ENCODE measurements around the gene PDE6D. TPM values are rescaled to one million over a fixed set of nuclear protein-coding genes. Genes with fewer than 3 reads are reported as not detected.

Gene PDE6D
- total and polyA plus RNA-seq, 2 experiments from 2014 or later: 35.2 to 55.6 TPM

DNA sequence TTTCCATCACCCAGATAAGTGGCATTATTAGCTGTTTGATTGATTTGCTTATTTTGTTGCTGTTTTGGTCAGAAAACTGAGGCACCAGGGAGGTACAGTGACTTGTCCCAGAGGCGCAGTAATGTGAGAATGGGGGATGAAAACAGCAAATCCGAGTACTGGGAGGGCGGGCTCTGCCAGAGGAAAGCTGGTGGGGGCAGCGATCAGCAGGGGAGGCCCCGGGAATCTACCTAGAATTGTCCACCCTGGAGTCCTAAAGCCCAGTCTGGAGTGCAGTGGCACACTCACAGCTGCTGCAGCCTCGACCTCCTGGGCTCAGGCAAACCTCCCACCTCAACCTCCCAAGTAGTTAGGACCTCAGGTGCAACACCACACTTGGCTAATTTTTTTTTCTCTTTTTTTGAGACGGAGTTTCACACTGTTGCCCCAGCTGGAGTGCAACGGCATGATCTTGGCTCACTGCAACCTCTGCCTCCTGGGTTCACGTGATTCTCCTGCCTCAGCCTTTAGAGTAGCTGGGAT, 89.8 kb downstream of the PDE6D start:
- Histone ChIP-seq H4K20me1 (replicated peaks; ENCODE audit: insufficient read depth) (no peaks in the 10 kb centered on the region), H3K4me2 (no peak overlapping the region), H3K27ac (ENCODE audit: low read depth) (no peak overlapping the region), H3F3A (replicated peaks; ENCODE audit: low read depth) (peaks cover 16% of the 10 kb centered on the region; the same call in 1 of the 2 replicates), H3K27me3 (ENCODE audit: insufficient read depth) (no peaks in the 10 kb centered on the region), H3K36me3 (ENCODE audit: insufficient read depth) (no peaks in the 10 kb centered on the region), H3K4me3 (no peak overlapping the region), H3K4me1 (ENCODE audit: insufficient read depth) (peaks cover 11% of the 10 kb centered on the region; the same call in 1 of the 2 replicates), H2AFZ (0 out of 2 replicates have a peak overlapping the region, but pooled peaks have one; percentile 63), H3K9me2 (ENCODE audit: insufficient read depth) (no peaks in the 10 kb centered on the region), H3K79me2 (replicated peaks; ENCODE audit: insufficient read depth) (no peaks in the 10 kb centered on the region)
- ATAC-seq: no peak; the same call in 2 of the 3 replicates
- no peaks in the 10 kb centered on the region; the same call in 2 of the 3 replicates for H3K9me3 Mint-ChIP-seq
- peaks cover 23% of the 10 kb centered on the region for H3K27me3 Mint-ChIP-seq (ENCODE audit: insufficient read depth, low read depth, poor library complexity)
- TF ChIP-seq, protein P1, sequence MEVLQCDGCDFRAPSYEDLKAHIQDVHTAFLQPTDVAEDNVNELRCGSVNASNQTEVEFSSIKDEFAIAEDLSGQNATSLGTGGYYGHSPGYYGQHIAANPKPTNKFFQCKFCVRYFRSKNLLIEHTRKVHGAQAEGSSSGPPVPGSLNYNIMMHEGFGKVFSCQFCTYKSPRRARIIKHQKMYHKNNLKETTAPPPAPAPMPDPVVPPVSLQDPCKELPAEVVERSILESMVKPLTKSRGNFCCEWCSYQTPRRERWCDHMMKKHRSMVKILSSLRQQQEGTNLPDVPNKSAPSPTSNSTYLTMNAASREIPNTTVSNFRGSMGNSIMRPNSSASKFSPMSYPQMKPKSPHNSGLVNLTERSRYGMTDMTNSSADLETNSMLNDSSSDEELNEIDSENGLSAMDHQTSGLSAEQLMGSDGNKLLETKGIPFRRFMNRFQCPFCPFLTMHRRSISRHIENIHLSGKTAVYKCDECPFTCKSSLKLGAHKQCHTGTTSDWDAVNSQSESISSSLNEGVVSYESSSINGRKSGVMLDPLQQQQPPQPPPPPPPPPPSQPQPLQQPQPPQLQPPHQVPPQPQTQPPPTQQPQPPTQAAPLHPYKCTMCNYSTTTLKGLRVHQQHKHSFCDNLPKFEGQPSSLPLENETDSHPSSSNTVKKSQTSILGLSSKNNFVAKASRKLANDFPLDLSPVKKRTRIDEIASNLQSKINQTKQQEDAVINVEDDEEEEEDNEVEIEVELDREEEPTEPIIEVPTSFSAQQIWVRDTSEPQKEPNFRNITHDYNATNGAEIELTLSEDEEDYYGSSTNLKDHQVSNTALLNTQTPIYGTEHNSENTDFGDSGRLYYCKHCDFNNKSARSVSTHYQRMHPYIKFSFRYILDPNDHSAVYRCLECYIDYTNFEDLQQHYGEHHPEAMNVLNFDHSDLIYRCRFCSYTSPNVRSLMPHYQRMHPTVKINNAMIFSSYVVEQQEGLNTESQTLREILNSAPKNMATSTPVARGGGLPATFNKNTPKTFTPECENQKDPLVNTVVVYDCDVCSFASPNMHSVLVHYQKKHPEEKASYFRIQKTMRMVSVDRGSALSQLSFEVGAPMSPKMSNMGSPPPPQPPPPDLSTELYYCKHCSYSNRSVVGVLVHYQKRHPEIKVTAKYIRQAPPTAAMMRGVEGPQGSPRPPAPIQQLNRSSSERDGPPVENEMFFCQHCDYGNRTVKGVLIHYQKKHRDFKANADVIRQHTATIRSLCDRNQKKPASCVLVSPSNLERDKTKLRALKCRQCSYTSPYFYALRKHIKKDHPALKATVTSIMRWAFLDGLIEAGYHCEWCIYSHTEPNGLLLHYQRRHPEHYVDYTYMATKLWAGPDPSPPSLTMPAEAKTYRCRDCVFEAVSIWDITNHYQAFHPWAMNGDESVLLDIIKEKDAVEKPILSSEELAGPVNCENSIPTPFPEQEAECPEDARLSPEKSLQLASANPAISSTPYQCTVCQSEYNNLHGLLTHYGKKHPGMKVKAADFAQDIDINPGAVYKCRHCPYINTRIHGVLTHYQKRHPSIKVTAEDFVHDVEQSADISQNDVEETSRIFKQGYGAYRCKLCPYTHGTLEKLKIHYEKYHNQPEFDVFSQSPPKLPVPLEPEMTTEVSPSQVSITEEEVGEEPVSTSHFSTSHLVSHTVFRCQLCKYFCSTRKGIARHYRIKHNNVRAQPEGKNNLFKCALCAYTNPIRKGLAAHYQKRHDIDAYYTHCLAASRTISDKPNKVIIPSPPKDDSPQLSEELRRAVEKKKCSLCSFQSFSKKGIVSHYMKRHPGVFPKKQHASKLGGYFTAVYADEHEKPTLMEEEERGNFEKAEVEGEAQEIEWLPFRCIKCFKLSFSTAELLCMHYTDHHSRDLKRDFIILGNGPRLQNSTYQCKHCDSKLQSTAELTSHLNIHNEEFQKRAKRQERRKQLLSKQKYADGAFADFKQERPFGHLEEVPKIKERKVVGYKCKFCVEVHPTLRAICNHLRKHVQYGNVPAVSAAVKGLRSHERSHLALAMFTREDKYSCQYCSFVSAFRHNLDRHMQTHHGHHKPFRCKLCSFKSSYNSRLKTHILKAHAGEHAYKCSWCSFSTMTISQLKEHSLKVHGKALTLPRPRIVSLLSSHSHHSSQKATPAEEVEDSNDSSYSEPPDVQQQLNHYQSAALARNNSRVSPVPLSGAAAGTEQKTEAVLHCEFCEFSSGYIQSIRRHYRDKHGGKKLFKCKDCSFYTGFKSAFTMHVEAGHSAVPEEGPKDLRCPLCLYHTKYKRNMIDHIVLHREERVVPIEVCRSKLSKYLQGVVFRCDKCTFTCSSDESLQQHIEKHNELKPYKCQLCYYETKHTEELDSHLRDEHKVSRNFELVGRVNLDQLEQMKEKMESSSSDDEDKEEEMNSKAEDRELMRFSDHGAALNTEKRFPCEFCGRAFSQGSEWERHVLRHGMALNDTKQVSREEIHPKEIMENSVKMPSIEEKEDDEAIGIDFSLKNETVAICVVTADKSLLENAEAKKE (CRISPR knock-in tag; IDR thresholded peaks at IDR 0.05): no peak
- TF ChIP-seq ZNF331 (CRISPR knock-in tag; IDR thresholded peaks at IDR 0.05; ENCODE audit: low read depth) (no peak), STAT1 (IDR thresholded peaks at IDR 0.05; ENCODE audit: unreplicated experiment) (no peak), NANOG (IDR thresholded peaks at IDR 0.05; ENCODE audit: borderline replicate concordance) (no peak), CREB1 (CRISPR knock-in tag; IDR thresholded peaks at IDR 0.05; ENCODE audit: low read depth) (no peak), ZNF114 (CRISPR knock-in tag; IDR thresholded peaks at IDR 0.05) (no peak), EZH2 (IDR thresholded peaks at IDR 0.05; ENCODE audit: low read depth, unreplicated experiment) (no peak), EZH2phosphoT487 (IDR thresholded peaks at IDR 0.05; ENCODE audit: unreplicated experiment) (no peak), JUNB (IDR thresholded peaks at IDR 0.05; ENCODE audit: unreplicated experiment) (no peak), POLR2AphosphoS5 (IDR thresholded peaks at IDR 0.05; ENCODE audit: low read depth) (no peak)
- TF ChIP-seq, protein P2, sequence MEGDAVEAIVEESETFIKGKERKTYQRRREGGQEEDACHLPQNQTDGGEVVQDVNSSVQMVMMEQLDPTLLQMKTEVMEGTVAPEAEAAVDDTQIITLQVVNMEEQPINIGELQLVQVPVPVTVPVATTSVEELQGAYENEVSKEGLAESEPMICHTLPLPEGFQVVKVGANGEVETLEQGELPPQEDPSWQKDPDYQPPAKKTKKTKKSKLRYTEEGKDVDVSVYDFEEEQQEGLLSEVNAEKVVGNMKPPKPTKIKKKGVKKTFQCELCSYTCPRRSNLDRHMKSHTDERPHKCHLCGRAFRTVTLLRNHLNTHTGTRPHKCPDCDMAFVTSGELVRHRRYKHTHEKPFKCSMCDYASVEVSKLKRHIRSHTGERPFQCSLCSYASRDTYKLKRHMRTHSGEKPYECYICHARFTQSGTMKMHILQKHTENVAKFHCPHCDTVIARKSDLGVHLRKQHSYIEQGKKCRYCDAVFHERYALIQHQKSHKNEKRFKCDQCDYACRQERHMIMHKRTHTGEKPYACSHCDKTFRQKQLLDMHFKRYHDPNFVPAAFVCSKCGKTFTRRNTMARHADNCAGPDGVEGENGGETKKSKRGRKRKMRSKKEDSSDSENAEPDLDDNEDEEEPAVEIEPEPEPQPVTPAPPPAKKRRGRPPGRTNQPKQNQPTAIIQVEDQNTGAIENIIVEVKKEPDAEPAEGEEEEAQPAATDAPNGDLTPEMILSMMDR (conservative IDR thresholded peaks at IDR 0.05; ENCODE audit: low read depth in 2 of 2): no peak
- TF ChIP-seq, protein P3, sequence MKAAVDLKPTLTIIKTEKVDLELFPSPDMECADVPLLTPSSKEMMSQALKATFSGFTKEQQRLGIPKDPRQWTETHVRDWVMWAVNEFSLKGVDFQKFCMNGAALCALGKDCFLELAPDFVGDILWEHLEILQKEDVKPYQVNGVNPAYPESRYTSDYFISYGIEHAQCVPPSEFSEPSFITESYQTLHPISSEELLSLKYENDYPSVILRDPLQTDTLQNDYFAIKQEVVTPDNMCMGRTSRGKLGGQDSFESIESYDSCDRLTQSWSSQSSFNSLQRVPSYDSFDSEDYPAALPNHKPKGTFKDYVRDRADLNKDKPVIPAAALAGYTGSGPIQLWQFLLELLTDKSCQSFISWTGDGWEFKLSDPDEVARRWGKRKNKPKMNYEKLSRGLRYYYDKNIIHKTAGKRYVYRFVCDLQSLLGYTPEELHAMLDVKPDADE (IDR thresholded peaks at IDR 0.05): no peak
- TF ChIP-seq, protein P4, sequence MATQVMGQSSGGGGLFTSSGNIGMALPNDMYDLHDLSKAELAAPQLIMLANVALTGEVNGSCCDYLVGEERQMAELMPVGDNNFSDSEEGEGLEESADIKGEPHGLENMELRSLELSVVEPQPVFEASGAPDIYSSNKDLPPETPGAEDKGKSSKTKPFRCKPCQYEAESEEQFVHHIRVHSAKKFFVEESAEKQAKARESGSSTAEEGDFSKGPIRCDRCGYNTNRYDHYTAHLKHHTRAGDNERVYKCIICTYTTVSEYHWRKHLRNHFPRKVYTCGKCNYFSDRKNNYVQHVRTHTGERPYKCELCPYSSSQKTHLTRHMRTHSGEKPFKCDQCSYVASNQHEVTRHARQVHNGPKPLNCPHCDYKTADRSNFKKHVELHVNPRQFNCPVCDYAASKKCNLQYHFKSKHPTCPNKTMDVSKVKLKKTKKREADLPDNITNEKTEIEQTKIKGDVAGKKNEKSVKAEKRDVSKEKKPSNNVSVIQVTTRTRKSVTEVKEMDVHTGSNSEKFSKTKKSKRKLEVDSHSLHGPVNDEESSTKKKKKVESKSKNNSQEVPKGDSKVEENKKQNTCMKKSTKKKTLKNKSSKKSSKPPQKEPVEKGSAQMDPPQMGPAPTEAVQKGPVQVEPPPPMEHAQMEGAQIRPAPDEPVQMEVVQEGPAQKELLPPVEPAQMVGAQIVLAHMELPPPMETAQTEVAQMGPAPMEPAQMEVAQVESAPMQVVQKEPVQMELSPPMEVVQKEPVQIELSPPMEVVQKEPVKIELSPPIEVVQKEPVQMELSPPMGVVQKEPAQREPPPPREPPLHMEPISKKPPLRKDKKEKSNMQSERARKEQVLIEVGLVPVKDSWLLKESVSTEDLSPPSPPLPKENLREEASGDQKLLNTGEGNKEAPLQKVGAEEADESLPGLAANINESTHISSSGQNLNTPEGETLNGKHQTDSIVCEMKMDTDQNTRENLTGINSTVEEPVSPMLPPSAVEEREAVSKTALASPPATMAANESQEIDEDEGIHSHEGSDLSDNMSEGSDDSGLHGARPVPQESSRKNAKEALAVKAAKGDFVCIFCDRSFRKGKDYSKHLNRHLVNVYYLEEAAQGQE (IDR thresholded peaks at IDR 0.05; ENCODE audit: unreplicated experiment): no peak
- no peak overlapping the region for H3K27ac Mint-ChIP-seq
- peak; percentile 32 for DNase-seq (ENCODE audit: low spot score)
- no peaks in the 10 kb centered on the region for H3K36me3 Mint-ChIP-seq (ENCODE audit: low read depth)
- H3K4me1 Mint-ChIP-seq: peaks cover 30% of the 10 kb centered on the region
- no peak overlapping the region for H3K4me3 Mint-ChIP-seq

All from GM23338 (cell line).